AG08396 (cell line): Measurements from ENCODE around the gene PIGR.
A peak's percentile ranks its signal among the peaks of the same experiment; 100 is the strongest.

ENCODE experiments used
- DNase-seq: peaks from one replicate; pipeline ENCODE4 v3.0.0; 2012; ENCODE audit warnings: low spot score, mixed read lengths

The PIGR gene, protein sequence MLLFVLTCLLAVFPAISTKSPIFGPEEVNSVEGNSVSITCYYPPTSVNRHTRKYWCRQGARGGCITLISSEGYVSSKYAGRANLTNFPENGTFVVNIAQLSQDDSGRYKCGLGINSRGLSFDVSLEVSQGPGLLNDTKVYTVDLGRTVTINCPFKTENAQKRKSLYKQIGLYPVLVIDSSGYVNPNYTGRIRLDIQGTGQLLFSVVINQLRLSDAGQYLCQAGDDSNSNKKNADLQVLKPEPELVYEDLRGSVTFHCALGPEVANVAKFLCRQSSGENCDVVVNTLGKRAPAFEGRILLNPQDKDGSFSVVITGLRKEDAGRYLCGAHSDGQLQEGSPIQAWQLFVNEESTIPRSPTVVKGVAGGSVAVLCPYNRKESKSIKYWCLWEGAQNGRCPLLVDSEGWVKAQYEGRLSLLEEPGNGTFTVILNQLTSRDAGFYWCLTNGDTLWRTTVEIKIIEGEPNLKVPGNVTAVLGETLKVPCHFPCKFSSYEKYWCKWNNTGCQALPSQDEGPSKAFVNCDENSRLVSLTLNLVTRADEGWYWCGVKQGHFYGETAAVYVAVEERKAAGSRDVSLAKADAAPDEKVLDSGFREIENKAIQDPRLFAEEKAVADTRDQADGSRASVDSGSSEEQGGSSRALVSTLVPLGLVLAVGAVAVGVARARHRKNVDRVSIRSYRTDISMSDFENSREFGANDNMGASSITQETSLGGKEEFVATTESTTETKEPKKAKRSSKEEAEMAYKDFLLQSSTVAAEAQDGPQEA

GRCh38 chr1:206946261-206946660, at the start of gene PIGR:
Gene PIGR (minus strand): TSS chr1:206946466. CDS start chr1:206940531, 5,935 bp downstream.
- DNase-seq: no peak

- no peak for DNase-seq
These were observed 46.5 kb upstream of the PIGR start for GRCh38 chr1:206992790-206993189.

DNA sequence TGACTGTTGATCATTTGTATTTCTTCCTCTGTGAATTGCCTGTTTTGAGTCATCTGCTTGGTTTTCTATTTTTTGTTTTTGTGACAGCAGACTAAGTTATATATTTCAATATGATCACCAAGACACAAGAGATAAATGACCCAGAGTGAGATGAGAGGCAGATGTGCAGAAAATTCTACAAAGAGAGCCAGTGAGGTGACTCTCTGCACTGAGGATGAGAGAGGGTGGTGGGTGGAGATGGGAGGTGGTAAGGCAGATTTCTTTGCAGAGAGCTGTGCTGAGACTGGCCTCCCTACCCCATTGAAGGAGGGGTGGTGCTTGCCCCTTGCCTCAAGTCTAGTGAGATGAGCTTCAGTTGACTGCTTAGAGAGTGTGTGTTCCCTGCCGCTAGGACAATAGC, 41.6 kb upstream of the PIGR start:
- DNase-seq: no peak

DNA sequence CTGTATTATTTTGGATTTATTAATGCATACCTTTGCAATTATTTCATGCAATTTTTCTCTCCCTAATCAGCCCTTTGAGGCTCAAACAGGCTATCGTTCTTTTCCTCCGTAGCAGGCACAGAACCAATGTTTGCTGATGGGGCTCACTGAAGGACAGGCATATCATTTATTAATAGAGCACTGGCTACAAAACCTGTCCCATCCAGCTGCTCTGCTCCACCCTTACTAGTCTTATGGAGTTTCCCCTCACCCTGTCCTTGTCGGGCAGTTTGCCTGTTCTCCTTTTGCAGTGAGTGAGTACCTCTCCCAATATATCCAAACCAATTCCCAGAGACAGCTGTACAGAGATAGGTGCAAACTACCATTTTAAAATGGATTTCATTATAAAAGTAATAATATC, 40.6 kb upstream of the PIGR start:
- no peak for DNase-seq

- DNase-seq: no peak
These were observed 40.1 kb upstream of the PIGR start for GRCh38 chr1:206986402-206986801.

DNA sequence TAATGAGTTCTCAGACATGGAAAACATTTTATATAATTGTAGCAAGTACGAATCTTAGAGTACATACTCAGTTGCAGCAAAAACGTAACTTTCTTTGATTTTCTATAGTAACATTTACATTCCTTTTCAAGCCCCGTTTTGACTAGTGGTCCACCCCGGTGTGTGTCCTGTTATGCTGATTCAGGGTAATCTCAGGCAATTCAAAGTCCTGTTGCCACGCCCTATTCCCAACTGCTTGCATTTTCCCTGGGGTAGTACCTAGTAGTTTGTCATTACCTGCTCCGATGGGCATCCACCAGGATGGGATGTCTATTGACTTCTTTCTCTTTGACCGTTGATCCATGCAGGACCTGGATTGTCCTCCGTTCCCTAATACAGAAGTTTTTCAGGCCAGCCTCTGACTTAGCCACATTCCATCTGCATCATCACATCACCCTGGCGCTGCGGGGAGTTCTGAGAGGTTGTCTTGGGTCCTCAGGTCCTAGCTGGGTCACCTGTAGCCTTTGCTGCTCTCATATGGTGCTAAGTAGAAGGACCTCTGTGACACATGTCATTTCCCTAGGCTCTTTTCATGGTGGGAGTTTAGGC, 39.0 kb upstream of the PIGR start:
- no peak for DNase-seq

DNA sequence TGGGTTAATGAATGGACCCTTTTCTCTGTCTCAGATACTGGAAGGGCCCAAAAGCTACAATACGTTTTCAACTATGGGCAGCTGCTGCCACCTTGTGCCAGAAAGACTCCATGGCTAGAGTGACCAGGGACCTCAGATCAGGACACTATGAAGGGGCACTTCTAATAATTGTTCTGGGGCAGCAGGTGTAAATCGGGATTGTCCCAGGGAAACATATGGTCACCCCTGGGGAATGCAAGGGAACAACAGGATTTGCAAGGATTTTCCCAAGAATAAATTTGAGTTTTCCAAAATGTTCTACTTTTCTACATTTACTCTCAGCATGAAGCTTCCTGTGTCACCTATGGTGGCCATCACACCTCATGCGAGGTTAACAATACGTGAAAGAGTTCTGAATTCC, 36.0 kb upstream of the PIGR start:
- peak; percentile 59 for DNase-seq

DNA sequence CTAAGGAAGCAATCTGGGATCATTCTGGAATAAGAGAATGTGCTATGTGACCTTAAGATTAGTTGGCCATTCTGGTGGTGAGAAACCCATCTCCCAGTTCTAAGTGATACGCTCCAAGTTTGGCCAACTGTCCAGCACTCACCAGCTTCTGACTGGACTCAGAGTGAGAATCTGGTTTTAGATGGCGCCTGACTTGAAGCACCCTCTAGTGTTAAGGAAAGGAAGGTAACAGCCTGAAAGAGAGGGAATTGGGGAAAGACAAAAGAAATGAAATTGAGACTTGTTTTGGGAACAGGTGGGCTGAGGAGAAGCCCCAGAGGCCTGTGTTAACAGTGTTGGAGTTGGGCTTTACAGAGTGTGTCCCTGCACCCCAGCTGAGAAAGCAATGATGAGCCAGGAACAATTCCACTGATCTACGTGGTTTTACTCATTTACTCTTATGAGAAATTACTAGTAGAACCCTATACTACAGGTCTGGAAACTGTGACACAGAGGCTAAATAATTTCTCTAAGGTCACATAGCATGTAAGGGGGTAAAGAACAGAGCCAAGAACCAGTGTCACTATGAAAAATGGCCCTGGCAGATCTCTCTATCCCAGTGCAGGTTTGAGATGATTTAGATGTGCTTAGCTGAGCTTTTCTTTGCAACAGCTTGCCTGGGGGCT, 33.2 kb upstream of the PIGR start:
- DNase-seq: no peak

DNA sequence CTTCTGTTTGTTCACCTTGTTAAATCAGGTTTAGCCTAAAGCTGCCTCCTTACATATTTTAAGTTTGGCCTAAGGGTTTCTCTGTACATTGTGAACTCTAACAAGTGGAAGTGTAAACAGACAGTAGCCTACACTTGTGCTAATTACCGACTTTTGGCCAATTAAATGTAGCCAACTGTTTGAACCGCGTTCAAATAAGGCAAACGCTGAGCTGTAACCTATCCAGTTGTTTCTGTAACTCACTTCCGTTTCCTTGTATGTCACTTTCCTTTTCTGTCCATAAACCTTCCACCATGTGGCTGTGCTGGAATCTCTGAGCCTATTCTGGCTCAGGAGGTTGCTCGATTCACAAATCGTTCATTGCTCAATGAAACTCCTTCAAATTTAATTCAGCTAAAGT, 32.0 kb upstream of the PIGR start:
- no peak for DNase-seq

- DNase-seq: no peak
These were observed 29.0 kb upstream of the PIGR start for GRCh38 chr1:206975306-206975705.

- DNase-seq: no peak
These were observed 27.9 kb upstream of the PIGR start for GRCh38 chr1:206974140-206974539.

GRCh38 chr1:206972728-206973127, 26.5 kb upstream of the PIGR start:
- DNase-seq: no peak

GRCh38 chr1:206971029-206971655, 24.9 kb upstream of the PIGR start:
- DNase-seq: no peak

GRCh38 chr1:206970446-206970845, 24.2 kb upstream of the PIGR start, which contains the start of gene FCAMR:
Gene FCAMR (minus strand): TSS chr1:206970460. CDS start chr1:206970125, 335 bp downstream.
- DNase-seq: no peak

GRCh38 chr1:206969090-206969489, 22.8 kb upstream of the PIGR start:
- no peak for DNase-seq

DNA sequence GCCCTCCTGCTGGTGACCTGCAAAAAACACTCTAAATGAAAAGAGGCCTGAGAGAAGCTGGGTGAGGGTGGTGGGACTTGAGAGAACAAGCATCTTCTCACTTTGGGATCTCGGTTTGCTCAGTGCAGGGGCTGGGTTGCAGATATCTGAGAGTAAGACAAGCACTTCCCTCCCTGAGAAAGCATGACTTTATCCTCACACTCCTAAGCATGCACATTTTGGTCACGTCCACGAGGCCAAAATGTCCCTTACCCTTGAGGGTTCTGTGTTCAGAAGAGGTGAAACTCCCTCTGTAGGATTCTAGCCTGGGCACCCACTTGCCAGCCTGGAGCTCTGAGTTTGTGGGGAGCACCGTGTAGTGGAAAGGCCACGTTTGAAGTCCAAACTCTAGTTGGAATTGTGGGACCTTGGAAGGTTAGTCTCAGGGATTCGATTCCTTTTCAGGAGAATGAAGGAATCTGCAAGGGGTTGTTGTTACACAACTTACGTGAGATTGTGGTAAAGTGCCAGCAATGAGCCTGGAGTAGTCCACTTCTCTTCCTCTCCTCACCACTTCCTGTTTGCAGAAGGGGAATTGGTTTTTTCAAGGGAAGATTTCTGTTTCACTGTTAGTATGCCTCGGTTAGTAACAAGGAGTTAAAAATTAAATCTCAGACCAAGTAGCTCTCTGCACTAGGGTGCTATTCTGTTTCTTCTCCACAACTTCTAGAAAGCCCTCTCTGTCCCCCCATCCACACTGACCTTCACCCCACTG, 21.0 kb upstream of the PIGR start:
- no peak for DNase-seq

DNA sequence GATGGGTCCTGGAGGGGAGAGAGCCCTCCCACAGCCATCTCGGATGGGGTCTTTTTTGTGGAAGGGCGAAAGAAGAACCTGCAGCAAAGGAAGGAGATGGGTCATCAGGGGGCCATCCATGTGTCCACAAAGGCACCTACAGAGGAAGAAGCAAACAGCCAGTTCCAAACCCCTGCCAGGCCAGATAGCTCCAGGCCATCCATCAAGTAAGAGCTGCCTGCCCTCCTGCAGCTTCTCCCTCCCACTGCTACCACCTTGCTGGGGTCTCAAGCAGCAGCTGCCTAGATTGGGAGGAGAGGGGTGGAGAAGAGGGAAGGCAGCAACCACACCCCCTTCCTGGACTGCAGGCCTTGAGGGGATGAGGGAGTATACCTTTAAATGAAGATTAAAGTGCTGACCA, 19.5 kb upstream of the PIGR start:
- no peak for DNase-seq

GRCh38 chr1:206963740-206964139, 17.5 kb upstream of the PIGR start:
- no peak for DNase-seq

DNA sequence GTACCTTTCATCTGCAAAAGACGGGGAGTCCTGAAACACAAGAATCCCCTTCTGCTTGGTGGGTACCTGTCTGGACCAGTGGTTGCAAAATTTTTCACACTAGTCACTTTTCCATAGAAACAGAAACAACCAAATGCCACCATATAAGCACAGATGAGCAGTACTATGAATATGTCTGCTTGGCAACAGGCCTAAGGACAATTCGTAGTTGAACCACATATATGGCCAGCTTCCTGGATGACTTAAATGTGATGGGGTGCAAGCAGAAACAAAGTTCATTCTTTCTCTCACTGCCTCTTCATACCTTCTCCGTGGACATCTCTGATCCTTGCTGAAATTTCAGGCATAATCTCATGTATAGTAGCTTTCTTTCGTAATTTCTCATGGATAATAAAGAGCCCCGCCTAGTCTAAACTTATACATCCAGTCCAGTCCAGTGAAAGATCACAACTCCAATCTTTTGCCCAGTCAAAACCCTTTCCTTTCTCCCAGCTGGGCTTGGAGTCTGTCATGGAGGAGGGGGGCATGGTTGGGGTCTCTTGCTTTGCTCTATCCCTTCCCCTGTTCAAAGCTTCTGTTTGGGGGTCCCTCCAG, 16.9 kb upstream of the PIGR start:
- no peak for DNase-seq

DNA sequence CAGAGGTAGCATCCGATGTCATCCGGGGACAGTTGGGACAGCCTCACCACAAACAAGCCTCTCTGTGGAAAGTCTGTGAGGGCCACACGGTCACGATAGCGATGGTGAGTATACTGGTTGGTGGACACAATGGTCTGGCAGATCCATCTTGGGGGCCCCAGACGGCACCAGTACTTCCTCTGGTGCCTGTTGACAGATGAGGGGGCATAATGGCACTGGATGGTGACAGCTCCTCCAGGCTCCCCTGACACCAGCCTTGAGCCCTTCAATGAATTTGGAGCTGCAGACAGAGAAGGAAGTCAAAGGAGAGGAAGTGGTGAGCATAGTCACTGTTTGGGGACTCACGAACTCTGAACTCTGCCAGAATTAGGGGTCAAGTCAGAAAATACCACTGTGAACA, 16.0 kb upstream of the PIGR start:
- DNase-seq: no peak

DNA sequence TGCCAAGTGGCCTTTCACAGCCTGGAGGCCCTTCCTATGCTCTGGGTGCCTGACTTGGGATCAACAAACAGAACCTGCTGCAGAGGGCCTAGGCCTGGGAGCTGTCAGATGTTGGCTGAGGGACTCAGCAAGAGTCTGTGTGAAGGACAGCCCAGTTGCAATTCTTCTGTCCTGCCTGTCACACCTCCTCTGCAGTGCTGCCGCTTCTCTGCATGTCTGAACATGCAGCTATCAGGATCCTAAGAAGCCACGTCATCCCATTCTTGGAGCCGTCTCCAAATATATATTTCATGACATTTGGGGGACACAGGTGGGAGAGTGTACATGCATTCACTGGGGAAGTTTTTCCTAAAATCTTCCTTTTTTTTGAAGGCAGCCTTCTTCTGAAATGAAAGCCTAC, 15.4 kb upstream of the PIGR start:
- DNase-seq: no peak
